ENCODE results near the gene SMURF1.

Gene SMURF1

DNA sequence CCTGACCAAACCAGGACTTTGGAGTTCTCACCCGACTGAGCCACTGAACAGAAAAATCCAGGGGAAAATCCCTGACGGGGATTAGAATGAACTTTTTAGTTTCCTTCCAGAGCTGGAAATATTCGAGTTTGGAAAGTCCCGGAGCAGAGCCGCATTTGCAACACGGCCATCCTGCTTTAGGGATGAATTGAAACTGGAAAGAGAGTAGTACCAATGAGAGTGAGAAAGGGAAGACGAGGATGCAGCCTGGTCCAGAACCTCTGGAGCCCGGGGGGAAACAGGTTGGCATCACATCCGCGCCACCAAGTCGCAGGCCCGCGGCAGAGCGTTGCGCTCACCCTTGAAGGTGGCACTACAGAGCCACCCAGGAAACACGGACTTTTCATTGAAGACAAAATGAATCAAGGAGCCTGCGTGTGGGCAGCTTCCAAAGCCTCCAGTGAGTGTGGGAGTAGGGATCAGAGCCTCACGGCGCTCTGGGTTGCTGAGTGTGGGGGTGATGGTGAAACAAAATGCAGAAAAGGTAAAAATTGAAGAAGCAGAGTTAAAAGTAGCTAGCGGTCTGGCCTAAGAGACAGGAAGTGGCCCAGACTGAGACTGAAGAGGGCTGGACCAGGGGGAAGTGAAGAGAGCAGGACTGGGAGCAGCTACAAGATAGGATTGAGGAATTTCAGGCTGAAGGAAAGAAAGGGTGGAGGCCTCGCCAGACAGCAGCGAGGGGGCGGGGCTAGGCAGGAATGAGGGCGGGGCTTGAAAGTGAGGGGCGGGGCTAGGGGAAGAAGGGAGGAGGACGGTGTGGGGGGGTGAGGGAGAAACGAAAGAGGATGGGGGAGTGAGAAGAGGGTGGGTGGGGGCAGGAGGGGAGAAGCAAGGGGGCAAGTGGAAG lies 1.8 kb downstream of the SMURF1 start:
- peak; percentile 71 for DNase-seq

DNA sequence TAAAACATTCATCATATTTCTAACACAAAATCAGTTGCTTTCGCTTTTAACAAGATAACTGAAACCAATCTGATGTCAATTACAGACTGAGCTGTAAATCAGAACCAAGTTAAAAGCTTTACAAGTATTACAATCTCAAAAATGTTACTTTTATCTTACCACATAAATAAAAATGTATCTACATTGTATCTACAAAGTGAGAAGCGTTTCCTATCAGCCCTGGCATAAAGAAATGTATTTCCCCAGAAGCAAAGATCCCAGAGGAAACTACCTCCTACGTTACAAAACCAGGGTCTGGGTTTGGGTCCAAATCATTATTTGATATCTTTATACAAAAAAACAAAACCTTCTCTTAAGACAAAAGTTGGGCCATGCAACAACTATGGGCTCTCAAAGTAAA lies 2.6 kb downstream of the SMURF1 start:
- no peak for DNase-seq

DNA sequence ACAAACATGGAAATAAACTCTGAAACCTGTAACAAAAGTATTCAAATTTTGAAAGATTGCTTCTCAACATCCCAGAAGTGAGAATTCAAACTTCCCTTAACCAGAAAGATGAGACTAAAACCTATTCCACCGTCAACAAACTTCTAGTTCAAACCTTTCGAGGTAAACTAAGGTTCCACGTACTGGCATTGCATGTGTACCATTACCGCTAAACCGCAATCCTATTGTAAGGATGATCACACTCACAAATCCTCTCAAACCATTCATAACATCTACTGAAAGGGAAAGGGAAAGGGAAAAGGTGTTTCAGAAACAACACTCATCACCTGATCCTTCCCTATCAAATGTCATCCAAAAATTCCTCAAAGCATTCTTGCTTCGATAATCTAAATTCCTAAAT lies 3.1 kb downstream of the SMURF1 start:
- DNase-seq, result no peak

DNA sequence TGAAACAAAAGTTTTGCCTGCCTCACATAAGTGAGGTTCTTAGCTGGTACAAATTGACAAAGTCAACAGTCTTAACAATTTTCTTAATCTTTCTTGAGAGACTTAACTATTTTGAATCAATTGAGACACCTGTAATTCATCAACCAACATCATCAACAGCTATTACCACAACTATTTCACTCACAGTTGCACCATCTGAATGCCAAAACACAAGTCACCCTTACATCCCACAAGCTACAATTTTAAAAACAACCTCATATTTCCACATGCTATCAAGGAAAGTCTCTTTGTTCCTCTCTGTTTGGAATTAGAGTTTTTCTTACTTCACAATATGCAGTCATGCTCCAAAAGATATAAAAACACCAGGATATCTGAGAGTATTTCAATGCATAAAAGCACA lies 4.9 kb downstream of the SMURF1 start:
- DNase-seq, result no peak

DNA sequence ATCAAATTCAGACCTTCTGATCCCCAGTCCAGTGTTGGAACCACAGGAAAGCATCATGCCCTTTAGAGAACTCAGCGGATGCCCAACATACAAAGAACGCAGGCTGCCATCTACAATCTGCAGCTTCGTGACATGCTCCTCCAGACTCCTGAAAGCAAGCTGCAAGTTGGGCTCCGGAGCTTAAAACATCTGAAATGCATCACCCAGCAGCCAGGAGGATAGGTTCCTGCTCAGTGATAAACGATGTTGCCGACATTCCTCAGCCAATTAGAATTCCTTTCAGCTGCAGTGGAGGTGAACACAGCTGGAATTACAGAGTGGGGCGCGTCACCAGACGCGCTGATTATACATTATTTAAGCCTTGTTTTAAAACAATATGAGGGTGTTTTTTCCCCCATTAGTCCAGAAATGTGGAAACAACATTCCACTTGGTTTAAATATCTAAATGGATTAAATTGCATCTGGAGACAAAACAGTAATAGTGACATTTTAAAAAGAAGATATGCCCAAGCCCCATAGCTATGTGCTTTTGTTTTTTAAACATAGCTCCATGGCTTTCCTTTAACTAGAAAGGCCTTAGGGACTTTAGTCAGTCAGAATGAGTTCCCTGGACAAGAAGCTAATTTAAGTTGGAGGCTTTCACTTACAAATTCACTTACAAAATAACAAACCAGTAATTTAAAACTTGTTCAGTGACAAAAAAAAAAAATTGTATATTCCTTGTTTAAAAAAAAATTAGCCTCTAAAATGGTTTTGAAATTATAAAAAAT lies 6.3 kb downstream of the SMURF1 start:
- DNase-seq, result peak; percentile 82

DNA sequence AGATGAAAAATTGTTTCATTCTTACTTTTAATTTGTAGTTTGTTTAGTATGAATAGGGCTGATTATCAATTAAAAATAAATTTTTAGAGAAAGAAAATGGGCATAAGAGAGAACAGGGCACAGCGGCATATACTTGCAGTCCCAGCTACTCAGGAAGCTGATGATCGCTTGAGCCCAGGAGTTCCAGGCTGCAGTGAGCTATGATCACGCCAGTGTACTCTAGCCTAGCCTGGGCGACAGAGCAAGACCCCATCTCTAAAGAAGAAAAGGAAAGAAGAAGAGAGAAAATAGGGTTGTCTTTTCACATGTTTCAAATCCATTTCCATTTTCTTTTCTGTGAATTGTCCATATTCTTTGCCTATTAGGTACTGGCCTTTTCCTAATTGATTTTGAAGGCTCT lies 8.0 kb downstream of the SMURF1 start:
- DNase-seq, result no peak

DNA sequence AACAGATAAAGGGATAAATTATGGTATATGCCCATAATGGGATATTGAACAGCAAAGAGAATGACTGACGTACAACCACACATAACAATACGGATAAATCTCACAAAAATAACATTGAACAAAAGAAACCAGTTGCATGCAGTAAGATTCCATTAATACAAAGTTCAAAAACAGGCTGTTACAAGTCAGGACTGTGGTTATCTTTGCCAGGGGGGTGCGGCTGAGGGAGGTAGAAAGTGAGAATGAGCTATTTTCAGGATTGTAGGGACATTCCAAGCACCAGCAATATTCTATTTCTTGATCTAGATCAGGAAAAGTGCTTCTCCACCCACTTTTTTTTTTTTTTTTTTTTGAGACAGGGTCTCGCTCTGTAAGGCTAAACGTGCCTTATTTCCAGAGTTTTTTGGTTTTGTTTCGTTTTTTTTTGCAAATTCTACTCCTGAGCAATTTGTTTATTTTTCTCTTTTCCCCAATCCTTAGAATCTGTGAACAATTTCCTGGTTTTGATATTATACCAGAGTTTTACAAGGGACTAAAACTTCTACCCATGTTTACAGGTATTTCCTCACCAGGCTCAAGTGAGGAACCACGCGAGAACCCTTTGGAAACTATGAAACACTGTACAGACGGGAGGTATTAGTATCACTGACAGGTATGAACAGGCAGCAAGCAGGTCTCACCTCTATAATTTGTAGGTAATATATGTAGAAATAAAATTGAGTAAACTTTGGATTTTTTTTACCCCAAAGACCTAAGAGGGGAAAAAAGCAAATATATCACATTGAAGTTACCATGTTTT lies 9.9 kb downstream of the SMURF1 start:
- DNase-seq, result no peak

DNA sequence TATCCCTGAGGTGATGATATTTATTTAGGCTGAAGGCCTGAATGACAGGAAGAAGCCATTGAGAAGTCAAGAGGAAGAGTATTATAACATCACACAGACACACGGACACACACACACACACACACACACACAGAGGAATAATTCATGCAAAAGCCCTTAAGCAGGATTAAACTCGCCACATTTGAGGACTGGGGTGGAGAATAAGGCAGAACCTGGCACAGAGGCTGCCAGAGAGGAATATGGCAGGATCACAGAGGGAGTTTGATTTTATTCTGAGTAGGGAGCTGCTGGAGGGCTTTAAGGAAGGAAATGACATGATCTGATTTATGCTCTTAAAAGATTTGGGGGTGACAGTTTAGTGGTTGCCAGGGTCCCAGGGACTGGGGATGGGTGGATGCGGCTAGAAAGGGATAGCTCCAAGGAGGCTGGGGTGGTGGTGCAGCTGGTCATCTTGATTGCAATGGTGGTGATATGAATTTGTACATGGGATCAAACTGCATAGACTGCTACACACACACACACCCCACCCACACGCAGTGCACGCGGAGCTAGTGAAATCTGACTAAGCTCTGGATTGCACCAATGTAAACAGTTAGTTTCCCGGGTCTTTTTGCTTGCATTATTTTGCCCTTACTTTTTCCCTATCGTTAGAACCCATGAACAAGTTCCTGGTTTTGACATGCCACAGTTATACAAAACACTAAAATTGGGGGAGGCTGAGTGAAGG lies 11.2 kb downstream of the SMURF1 start:
- no peak for DNase-seq

DNA sequence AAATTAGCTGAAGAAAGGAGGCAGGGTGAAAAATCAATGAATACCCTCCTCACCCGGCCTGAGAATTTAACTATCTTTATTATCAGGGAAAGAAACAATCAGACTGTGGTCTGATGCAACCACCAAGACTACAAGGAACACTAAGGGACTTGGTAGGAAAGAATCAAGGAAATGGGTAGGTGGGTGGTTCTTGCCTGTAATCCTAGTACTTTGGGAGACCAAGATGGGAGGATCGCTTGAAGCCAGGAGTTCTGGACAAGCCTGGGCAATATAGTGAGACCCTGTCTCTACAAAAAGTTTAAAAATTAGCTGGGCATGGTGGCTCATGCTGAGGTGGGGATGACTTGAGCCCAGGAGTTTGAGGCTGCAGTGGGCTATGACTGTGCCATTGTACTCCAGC lies 12.6 kb downstream of the SMURF1 start:
- DNase-seq, result no peak

DNA sequence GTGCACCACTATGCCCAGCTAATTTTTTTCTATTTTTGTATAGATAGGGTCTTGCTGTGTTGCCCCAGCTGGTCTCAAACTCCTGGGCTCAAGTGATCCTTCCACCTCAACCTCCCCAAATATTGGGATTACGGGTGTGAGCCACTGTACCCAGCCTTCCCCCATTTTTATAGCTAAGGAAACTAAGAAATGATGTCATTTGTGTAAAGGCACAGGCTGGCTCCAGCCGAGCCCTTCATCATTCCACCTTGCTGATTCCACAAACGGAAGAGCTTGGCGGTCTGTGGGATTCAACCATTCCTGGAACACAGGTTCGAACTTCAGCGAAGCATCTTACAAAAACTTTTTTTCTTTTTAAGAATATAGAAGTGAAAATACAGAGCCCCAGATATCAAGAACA lies 14.4 kb downstream of the SMURF1 start:
- no peak for DNase-seq

DNA sequence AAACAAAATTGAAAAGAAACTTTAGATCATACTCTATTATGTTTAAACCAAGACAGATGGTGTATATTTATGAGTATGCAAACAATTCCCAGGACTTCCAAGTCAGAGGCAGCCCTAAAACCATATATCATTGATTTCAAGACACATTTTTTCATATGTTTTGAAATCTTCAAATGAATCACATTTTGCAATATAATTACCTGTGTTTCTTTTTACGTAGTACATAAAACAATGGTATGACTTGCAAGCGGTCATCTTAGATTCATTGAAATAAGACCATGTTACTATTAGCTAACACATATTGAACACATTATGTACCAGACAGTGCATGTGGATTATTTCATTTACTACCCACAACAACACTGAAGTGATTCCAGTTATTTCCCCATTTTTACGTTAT lies 14.9 kb downstream of the SMURF1 start:
- no peak for DNase-seq

DNA sequence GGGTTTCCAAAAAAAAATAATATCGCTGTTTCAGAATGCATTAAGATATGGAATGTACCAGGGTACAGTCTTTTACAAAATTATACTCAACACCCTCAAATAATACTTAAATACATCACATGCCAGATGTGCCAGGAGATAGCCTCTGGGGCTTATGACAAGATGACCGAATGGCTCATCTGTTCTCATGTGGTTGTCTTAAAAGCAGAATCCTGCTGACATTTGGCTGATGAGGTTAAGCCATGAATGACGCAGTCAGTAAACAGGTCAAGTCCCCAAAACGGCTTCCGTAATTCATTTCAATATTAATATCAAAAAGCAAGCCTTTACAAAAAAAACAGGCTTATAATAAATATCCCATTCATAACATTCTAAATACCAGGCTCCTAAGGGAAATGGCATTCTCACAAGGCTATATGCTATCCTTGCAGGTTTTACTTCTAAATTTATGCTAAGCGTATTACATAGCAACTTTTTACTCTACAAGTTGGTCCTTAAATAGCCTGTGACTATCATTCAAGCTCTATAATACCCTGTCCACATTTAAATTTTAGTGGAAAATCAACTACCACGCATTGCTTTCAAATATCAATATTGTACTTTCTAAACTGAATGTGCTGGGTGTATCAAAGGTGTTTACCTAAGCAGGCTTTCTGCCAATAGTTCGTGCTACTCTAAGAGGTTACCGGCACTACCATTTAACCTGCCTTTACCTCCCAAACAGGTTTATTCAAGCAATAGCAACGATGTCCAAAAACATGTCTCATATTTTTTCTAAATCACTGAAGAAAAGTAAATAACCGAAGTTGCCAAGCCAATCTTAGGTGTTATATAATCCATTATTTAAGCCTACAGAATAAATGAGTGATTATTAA lies 15.6 kb downstream of the SMURF1 start:
- DNase-seq, result no peak

DNA sequence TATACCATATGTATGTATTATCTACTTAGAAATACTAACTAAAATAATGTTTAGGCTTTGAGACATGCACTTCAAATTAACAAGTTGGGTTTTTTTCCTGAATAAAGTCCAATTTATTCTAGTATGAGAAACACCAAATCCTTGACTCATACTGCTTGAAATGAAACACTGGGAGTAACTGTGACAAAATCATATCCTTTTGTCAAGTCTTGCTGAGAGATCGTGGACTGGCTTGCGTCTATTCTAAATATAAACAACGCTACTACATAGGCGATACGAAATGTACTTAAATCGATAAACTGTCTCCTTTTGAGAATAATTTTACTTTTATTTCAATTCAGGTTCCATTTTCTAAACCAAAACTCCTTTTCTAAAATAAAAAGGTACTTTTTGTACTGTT lies 16.3 kb downstream of the SMURF1 start:
- no peak for DNase-seq

DNA sequence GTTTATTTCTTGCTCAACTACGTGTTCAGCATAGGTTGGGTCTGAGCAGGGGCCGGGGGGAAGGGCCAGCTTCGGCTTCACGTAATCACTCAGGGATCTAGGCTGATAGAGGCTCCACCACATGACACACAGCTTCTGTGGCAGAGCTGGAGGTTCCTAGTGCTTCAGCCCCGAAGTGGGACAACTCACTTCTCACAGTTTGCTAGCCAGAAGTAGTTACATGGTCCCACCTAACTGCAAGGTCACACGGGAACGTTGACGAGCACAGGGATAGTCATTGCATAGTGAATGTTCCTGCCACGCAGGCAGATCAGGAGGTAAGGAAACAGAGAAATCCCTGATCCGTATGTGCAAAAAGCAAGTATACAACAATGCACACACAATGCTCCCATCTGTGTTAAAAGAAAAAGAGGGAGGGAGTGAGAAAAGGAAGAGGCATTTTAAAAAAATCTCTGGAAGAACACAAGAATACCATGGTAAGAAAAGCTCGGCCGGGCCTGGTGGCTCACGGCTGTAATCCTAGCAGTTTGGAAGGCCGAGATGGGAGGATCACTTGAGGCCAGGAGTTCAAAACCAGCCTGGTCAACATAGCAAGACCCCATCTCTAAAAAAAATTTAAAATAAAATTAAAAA lies 16.9 kb downstream of the SMURF1 start:
- no peak for DNase-seq

DNA sequence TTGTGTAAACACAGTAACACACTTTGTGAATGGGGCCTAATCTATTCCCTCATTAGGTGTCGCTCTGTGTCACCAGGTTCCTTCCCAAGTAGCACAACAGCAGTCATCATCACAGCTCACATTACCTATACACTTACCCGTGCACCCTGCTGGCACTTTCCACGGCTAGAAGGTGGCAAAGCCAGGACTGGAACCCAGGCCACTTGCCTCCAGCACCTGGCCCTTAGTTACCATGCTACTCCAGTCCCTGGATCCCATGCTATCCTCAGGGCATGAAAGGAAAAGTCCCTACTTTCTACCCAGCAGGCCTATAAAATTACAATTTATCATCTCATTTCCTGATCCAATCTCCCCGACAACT lies 18.4 kb downstream of the SMURF1 start:
- DNase-seq, result no peak

DNA sequence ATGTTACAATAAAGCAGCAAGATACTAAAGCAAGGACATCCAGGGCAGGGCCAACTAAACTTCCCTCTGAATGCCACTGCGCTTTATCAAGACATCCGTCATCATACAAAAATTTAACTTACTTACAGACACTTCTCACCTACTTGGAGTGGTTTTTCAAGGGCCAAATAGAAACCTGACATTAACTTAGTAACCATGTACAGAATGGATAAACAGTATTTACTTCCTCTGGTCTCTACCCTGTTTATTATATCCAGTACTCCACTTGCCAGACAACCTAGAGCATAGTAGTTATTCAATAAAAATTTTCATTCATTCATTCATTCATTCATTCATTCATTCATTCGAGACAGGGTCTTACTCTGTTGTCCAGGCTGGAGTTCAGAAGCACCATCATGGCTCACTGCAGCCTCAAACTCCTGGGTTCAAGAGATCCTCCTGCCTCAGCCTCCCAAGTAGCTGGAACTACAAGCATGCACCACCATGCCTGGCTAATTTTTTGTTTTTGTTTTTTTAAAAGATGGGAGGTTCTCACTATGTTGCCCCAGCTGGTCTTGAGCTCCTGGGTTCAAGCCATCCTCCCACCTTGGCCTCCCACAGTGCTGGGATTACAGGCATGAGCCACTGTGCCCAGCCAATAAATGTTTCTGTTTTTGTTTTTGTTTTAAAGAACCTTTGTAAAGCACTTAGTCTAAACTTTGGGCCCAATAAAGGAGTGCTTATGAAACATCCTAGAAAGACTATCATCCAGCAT lies 19.0 kb downstream of the SMURF1 start:
- DNase-seq, result no peak

DNA sequence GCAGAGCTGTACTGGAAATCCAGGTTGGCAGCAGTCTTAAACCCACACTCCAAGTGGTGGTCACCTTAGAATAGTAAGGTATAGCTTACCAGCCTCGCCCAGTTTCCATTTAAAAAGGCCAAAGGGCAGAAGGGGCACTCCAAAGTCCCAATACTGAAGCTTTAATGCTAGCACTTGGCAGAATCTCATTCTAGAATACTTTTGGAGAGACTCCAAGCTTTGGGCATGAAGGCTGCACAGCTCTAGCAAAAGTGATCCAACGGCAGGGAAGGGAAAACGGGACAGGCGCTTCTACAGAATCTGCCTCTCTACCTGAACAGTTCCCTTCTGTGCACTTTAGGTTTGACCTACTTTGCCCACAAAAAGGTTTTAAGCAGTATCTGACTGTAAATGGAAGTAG lies 19.7 kb downstream of the SMURF1 start:
- no peak for DNase-seq

DNA sequence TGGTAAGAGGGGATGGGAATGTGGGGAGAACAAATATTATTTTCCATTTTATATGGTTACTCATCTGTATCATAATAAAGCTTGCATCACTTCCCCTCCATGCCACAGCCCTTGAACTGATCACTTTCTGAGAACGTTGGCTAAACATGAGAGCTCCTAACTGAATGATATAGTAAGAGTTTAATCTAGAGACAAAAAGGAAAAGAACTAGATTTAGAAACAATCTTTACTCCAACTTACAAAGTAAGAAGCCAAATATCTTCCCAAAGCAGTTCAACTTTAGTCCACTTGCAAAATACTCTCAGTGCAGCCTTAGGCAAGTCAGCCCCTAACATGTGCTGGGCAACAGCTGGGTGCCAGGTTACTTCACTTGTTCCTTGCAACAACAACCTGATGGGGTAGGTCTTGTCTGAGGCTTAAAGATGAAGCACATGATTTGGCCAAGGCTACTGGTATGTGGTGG lies 20.3 kb downstream of the SMURF1 start:
- DNase-seq, result no peak

DNA sequence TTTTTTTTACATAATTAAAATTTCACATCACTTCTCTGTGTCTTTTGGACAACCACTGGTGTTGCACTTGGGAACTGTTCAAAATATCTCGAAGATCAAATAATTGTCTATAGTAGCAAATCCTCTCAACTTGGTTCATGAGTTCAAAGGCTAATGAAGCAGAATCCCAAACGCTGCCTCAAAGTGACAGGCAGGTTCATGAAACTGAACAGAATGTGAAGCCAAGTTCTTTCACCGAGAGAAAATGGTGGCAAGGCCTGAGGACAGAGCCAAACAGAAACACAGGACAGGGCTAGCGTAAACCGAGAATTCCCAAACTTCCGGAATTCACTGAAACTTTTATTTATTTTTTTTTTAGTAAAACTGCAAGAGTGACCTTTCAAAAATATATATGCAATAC lies 21.1 kb downstream of the SMURF1 start:
- DNase-seq, result peak; percentile 49

DNA sequence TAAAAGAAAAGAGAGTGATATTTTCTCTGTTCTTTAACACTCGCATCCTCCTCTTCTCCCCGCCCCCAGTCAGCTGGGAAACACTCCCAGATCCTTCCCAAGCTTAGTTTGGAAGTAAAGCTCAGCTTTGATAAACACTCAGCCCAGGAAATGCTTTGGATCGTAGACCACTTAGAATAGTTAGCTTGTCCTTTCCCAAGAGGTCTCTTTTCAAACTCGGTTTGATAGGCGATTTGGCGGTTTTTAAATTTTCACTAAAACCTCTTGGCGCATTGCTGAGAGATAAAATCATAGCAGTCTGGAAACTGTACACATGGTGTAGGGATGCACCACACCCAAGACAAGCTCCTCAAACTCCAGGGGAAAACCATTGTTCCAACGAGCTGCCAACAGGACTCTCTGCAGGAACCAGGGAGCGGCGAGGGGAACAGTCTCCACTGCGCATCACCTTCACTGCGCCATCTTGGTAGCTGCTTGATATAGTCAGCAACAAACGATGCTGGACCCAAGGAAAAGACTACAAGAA lies 22.3 kb downstream of the SMURF1 start:
- no peak for DNase-seq
